GM12892 (cell line): ENCODE results near the gene CSRP1.

Experiments
- POLR2A ChIP-seq: IDR thresholded peaks from 2 replicates; pipeline ENCODE4 v1.6.1; 2011; ENCODE audit warnings: low read depth, low read length, control low read depth
- POLR2AphosphoS5 ChIP-seq: IDR thresholded peaks from 2 replicates; pipeline ENCODE4 v1.6.1; 2011; ENCODE audit warnings: low read depth, low read length, control low read depth

- no peak for TF ChIP-seq POLR2A
- no peak for TF ChIP-seq POLR2AphosphoS5
These were observed 23.5 kb downstream of the CSRP1 start for GRCh38 chr1:201483373-201483949.
